Measurements from ENCODE around the gene ANO5.
A peak's percentile ranks its signal among the peaks of the same experiment; 100 is the strongest.

Gene ANO5, protein sequence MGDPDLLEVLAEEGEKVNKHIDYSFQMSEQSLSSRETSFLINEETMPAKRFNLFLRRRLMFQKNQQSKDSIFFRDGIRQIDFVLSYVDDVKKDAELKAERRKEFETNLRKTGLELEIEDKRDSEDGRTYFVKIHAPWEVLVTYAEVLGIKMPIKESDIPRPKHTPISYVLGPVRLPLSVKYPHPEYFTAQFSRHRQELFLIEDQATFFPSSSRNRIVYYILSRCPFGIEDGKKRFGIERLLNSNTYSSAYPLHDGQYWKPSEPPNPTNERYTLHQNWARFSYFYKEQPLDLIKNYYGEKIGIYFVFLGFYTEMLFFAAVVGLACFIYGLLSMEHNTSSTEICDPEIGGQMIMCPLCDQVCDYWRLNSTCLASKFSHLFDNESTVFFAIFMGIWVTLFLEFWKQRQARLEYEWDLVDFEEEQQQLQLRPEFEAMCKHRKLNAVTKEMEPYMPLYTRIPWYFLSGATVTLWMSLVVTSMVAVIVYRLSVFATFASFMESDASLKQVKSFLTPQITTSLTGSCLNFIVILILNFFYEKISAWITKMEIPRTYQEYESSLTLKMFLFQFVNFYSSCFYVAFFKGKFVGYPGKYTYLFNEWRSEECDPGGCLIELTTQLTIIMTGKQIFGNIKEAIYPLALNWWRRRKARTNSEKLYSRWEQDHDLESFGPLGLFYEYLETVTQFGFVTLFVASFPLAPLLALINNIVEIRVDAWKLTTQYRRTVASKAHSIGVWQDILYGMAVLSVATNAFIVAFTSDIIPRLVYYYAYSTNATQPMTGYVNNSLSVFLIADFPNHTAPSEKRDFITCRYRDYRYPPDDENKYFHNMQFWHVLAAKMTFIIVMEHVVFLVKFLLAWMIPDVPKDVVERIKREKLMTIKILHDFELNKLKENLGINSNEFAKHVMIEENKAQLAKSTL

DNA sequence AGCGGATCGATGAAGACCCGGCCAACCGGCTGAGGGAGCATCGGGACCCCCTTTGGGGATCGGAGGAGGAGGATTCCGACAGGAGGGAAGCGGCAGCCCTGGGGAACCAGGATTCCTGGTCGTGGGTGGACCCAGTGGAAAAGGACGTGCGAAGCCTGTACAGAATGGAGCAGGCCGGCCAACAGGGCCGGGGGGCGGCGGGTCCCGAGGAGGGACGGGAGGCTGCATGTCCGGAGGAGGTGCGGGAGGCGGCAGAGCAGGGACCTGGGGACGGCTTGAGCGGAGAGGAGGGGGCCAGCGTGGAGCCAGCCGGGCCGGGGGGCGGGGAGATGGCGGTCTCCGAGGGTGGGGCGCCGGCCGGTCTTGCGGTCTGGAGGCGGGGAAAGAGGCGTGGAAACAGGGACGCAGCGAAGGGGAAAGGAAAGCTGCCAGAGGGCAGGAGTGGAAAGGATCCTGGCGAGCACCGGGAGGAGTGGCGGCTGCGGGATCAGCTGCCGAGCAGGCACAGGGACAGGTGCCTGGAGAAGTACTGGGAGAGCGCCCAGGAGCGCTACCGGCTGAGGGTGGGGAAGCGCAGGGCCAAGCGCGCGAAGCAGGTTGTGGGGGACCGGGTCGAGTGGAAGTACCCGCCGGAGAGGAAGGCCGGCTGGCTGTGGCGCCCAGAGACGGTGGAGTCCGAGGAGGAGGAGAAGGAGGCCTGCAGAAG is at the start of gene ANO5:
TSS of gene ANO5 (plus strand) at position 444 of the 706 bp plus-strand sequence. CDS start 408 bp downstream, outside the sequence.
- peaks cover 19% of the 10 kb centered on the region for H3K4me1 Mint-ChIP-seq
- DNase-seq (peak in 1 of 2 donors; percentile 1), ATAC-seq (peak; percentile 54)
- peaks cover 4 to 8% of the 10 kb centered on the region in 2 donors for H3K9me3 Mint-ChIP-seq
- H3K27me3 Mint-ChIP-seq, result peaks cover 45% of the 10 kb centered on the region
- H3K27ac Mint-ChIP-seq, result no peak within 1 kb of the TSS
- peak within 1 kb of the TSS; percentile 70 to 78 for H3K4me3 Mint-ChIP-seq

DNA sequence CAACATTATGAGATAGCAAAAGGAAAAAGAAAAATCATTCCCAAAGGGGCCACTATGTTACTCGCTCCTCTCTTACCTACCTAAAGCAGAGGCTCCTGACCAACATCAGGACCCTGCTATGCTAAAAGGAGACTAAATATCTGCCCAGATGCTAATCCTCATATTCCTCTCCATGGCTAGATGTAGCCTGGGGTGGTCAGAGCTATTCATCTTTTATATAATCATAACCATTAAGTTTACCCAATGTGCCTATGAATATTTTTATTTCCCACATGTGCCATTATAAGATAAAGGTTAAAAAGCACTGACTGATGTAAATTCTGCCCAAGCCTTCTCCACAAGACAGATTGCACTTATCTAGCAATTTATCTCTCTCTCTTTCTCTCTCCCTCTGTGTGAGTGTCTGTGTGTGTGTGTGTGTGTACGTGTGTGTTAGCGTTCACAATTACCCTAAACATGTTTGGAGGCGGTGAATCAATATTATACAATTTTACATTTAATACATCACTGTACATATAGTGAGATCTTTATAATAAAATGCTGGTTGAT is 41.2 kb upstream of the ANO5 start:
- Mint-ChIP-seq H3K27ac (peak overlapping the region in 1 of 2 donors; percentile 58), H3K27me3 (no peaks in the 10 kb centered on the region), H3K9me3 (peaks cover 0 to 14% of the 10 kb centered on the region in 2 donors), H3K4me3 (no peak overlapping the region), H3K4me1 (no peaks in the 10 kb centered on the region)
- ATAC-seq, result no peak
- no peak for DNase-seq

DNA sequence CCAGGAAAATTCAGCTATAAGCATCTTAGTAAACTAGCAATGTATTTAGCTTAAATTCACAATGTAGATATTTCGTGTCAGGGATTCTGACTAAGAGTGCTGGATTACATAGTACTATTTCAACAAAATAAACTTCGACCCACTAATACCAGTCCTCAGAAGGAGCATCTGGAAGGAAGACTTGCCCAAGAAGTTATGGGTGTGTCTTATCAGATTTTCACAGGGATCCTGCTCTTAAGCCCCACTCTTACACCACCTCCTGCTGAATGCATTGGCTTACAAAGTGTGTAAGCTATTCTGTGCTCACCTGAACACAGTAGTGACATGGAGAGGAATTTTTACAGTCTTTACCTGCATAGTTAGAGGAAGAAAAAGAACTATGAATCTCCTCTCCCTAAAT is 35.4 kb upstream of the ANO5 start:
- DNase-seq, result no peak
- ATAC-seq, result no peak
- Mint-ChIP-seq H3K27ac (no peak overlapping the region), H3K4me3 (no peak overlapping the region), H3K27me3 (no peaks in the 10 kb centered on the region), H3K4me1 (no peaks in the 10 kb centered on the region), H3K9me3 (no peaks in the 10 kb centered on the region)

DNA sequence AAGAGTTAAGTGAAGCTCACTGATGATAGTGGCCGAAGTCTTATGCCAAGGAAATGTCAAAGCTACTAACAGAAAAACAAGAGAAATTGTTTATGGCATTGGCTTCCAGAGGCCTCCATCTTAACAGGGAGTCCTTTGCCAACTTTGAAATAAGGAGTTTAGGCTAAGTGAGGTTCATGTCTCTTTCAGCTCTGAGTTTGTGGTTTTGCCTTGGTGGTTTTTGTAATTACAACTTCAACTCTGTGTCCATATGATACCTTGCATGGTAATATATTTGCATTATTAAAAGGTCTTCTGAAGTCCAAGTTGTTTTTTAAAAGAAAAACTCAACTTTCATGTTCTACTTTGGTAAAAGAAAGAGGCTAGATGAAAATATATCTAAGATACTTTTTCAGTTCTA is 31.4 kb upstream of the ANO5 start:
- Mint-ChIP-seq H3K4me1 (no peaks in the 10 kb centered on the region), H3K9me3 (no peaks in the 10 kb centered on the region), H3K4me3 (no peak overlapping the region), H3K27me3 (no peaks in the 10 kb centered on the region), H3K27ac (no peak overlapping the region)
- no peak for ATAC-seq
- DNase-seq, result no peak

DNA sequence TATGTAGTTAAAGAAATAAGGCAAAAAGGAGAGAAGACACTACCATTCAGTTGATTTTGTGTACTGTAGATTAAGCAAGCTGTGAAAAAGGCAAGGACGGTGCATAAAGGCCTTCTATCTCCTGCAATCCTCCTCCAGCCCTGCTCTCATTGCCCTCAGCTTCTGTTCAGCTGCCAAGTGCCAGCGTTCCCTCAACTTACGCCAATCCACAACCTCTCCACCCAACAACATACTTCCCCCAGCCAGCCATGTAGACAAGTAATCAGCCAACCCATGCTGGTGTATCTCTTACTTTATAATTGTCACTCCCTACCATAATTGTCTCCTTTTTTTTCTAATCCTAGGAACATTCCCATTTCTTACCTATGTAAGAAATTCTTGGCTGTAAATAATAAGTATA is 30.1 kb upstream of the ANO5 start:
- Mint-ChIP-seq H3K4me3 (no peak overlapping the region), H3K9me3 (no peaks in the 10 kb centered on the region), H3K27ac (no peak overlapping the region), H3K4me1 (no peaks in the 10 kb centered on the region), H3K27me3 (no peaks in the 10 kb centered on the region)
- DNase-seq (no peak), ATAC-seq (no peak)

DNA sequence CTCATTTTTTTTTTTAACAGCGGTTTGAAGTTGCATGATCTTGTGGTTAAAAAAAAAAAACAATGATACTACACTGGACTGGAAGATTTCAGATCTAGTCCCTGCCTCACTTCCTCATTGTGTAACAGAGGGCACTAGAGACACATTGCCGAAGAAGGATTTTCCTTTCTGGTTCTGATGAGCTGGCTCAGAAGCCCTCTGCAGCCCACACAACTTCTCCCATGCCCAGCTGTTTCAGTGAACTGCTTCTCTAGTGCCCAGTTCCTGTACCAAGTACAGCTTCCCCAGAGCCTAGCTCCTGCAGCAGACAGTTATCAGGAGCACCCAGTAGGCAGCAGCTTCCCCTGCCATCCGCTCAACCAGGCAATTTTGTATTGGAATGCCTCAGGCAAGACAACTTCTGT is 29.5 kb upstream of the ANO5 start:
- H3K27ac Mint-ChIP-seq, result no peak overlapping the region
- DNase-seq (no peak), ATAC-seq (no peak)
- H3K9me3 Mint-ChIP-seq, result no peaks in the 10 kb centered on the region
- H3K27me3 Mint-ChIP-seq, result no peaks in the 10 kb centered on the region
- no peaks in the 10 kb centered on the region for H3K4me1 Mint-ChIP-seq
- H3K4me3 Mint-ChIP-seq, result no peak overlapping the region

DNA sequence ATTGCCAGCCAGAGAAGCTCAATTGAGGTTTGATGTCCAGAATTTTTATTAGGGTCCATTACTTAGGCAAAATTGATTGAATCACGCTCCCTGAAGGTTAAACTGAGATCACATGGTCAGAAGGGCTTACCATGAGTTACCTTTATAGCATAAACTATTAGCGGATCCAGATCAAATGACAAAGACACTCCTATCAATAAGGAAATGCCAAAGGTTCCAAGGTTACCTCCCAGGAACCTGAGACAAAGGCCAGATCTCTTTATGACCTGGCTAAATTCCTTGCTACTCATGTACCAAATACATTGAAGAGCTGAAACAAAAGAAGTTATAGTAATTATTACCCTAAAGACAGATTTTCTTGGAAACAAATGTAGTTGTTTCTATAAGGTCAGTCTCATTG is 27.8 kb upstream of the ANO5 start:
- Mint-ChIP-seq H3K4me1 (no peaks in the 10 kb centered on the region), H3K4me3 (no peak overlapping the region), H3K27ac (no peak overlapping the region), H3K27me3 (peaks cover 6% of the 10 kb centered on the region), H3K9me3 (no peaks in the 10 kb centered on the region)
- DNase-seq (no peak), ATAC-seq (no peak)

DNA sequence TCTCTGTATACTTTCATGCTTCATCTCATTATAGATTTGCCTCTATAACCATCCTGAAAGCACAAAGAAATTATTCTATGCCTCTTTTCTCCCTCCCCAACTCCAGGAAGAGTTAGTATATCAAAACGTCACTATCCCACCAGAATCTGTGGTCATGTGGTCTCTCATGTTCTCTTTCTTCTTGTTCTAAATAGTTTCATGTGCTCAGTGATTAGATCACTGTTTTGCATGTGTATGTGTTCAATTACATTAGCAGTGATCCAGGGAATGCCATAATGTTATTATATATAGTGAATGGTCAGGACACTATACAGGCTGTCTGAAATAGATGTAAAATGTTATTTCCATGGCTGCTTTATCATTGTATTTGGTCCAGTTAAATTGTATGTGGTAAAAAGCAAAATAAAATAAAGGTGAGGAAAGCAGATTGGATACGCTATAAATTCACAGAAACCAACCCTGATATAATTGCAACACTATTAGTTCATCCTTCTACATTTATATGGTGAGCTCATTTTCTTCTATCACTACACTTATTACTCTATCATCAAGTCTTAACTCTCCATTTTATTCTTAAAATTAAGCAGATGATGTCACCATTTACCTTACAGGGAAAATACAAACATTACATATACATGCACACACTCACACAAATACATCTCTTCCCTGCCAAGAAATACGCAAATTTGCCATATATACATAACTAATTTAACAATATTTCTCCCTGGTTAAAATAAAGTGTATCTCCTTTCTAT is 26.9 kb upstream of the ANO5 start:
- ATAC-seq, result no peak
- no peaks in the 10 kb centered on the region for H3K9me3 Mint-ChIP-seq
- H3K27ac Mint-ChIP-seq, result no peak overlapping the region
- H3K4me3 Mint-ChIP-seq, result no peak overlapping the region
- H3K27me3 Mint-ChIP-seq, result peaks cover 6% of the 10 kb centered on the region
- H3K4me1 Mint-ChIP-seq, result no peaks in the 10 kb centered on the region
- DNase-seq, result no peak

DNA sequence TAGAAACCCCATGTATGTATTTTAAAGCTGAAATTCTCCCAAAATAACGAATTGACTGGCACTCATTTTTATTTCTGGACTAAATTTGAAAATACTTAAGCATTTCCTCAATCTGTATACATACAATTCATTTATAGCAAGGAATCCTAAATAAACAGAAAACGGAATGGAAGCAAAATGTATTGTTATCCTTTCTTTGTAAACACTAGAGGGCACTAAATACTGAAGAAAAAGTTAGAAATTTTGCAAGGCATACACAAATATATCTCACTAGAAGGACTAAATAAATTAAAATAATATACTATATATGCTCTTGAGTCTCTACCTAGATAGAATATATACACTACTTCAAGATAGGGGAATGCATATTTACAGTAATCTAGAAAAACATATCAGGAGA is 23.1 kb upstream of the ANO5 start:
- ATAC-seq, result no peak
- Mint-ChIP-seq H3K4me1 (no peaks in the 10 kb centered on the region), H3K27ac (no peak overlapping the region), H3K4me3 (no peak overlapping the region), H3K27me3 (peaks cover 6% of the 10 kb centered on the region), H3K9me3 (no peaks in the 10 kb centered on the region)
- DNase-seq, result no peak

DNA sequence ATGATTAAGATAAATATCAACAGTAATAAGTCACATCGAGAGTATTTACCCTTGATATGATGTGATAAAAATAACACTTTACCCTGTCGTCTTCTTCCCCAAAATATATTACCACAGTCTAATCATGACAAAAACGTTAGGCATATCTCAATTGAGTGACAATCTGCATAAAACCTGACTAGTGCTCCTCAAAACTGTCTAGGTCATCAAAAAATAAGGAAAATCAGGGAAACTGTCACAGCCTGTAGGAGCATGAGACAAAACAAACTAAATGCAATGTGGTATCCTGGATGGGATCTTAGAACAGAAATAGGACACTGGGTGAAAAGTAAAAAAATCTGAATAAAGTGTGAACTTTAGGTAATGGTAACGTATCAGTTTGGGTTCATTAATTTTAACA is 19.4 kb upstream of the ANO5 start:
- no peaks in the 10 kb centered on the region for H3K9me3 Mint-ChIP-seq
- ATAC-seq, result no peak
- H3K27ac Mint-ChIP-seq, result no peak overlapping the region
- DNase-seq, result no peak
- no peaks in the 10 kb centered on the region for H3K4me1 Mint-ChIP-seq
- no peak overlapping the region for H3K4me3 Mint-ChIP-seq
- peaks cover 6% of the 10 kb centered on the region for H3K27me3 Mint-ChIP-seq

DNA sequence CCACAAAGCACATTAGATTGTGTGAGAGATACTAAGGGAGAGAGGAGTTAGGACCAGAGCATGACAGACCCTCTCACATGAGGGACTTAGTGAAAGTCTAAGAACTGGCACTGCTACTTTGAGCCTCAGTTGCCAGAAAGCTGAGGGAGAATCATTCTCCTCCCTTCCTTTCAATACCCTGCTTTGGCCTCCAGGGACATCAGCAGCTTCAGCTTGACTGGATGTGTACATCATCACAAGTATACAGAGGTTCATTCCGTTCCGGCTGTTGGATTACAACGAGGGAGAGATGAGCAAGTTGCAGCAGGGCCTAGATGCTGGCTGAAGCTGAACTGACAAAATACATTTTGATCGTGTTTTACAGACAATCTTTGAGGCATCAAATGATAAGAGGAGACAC is 15.7 kb upstream of the ANO5 start:
- no peaks in the 10 kb centered on the region for H3K9me3 Mint-ChIP-seq
- DNase-seq (no peak), ATAC-seq (no peak)
- H3K27me3 Mint-ChIP-seq, result no peaks in the 10 kb centered on the region
- H3K4me3 Mint-ChIP-seq, result no peak overlapping the region
- H3K4me1 Mint-ChIP-seq, result no peaks in the 10 kb centered on the region
- H3K27ac Mint-ChIP-seq, result no peak overlapping the region

DNA sequence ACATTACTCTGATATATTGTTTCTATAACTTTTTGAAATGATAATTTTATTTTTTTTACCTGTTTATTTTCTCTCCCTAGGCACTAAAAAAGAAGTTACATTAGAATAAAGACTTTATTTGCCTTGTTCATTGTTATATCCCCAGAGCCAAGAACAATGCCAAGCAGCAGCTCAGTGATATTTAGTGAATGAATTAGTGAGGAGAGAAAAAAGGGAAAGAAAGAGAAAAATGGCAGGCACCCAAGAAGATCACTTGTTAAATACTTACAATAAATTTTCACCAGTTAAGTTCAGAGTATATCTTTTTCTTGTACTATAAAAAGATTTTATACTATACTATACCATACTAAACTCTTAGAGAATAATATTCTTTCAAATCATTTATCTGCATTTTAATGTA is 13.3 kb upstream of the ANO5 start:
- H3K4me3 Mint-ChIP-seq, result no peak overlapping the region
- ATAC-seq, result no peak
- H3K27ac Mint-ChIP-seq, result no peak overlapping the region
- no peaks in the 10 kb centered on the region for H3K9me3 Mint-ChIP-seq
- no peaks in the 10 kb centered on the region for H3K4me1 Mint-ChIP-seq
- no peaks in the 10 kb centered on the region for H3K27me3 Mint-ChIP-seq
- DNase-seq, result no peak

DNA sequence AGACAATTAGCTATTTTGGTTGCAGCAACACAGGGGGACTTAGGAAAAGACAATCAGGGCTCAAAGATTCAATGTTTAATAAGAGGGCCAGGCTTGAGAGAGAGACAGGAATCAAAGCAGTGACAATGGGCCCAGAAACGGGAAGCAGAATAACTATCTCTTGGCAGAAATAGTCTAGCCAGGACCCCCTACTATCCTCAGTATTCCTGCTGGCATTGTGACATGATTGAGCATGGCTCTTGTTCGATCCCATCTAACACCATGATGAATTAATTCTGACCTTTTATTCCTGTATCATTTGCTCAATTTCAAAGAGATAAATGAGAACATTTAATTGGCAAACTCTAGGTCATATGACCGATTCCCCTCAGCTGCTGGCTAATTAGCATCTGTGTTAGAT is 12.8 kb upstream of the ANO5 start:
- Mint-ChIP-seq H3K9me3 (no peaks in the 10 kb centered on the region), H3K4me1 (no peaks in the 10 kb centered on the region), H3K27ac (no peak overlapping the region), H3K4me3 (no peak overlapping the region), H3K27me3 (no peaks in the 10 kb centered on the region)
- ATAC-seq (no peak), DNase-seq (no peak)

DNA sequence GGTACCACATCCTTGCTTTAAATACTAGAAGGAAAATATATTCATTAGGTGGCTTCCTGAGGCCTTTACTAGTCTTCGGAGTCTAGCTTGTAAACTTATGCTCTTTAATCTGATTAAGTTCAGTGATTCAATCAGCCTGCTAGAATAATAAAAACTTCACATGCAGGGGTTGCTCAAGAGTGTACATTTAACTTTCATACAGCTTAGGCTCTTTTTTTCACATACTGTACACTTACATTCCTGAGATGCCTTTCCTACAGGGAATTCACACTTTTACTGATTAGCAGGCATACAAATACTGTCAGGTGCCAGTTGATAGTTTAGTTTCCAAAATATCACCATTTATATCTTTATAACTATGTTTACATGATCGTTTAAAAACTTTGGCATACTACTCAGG is 3.2 kb upstream of the ANO5 start:
- Mint-ChIP-seq H3K4me3 (no peak overlapping the region), H3K9me3 (peaks cover 8 to 9% of the 10 kb centered on the region in 2 donors), H3K27ac (no peak overlapping the region), H3K27me3 (peaks cover 38% of the 10 kb centered on the region), H3K4me1 (peaks cover 19% of the 10 kb centered on the region)
- no peak for ATAC-seq
- no peak for DNase-seq
